HCT116 (cell line): ENCODE results near the gene TMEM141. TPM values are rescaled to one million over a fixed set of nuclear protein-coding genes. Genes with fewer than 3 reads are reported as not detected.

Experiments used
- ATAC-seq: fragments of 200-7000 bp; cut with Tn5 transposase; 2 replicates; pipeline ENCODE4 v1.9.1; 2020; ENCODE audit warnings: mild to moderate bottlenecking, moderate library complexity
- BruUV-seq: library from RNA; stranded (reverse); fragments of 400-500 nt; replicated peaks from 2 replicates; lab custom pipeline; 2021; lab: Mats Ljungman, UMichigan
- CTCF ChIA-PET: fragments of 300-600 bp; sonication (Branson Sonifier 250); formaldehyde crosslinking; loops from one replicate; lab custom pipeline; 2021; ENCODE audit warnings: antibody characterized with exemption; lab: Charles Lee
- POLR2A ChIA-PET: fragments of 300-600, 350-600 bp; sonication (Branson Sonifier 250); formaldehyde crosslinking; loops from one replicate; lab custom pipeline; 2021; ENCODE audit warnings: antibody characterized with exemption; lab: Charles Lee
- RAD21 ChIA-PET, 2 experiments: fragments of 300-600 bp; sonication (Branson Sonifier 250); formaldehyde crosslinking; loops; one replicate each; lab custom pipeline; 2023; ENCODE audit warnings: low total read pairs in 2 of 2; ENCODE audit not compliant: uncharacterized antibody in 2 of 2, unreplicated experiment in 2 of 2, low non-redundant PET in 1 of 2; lab: Charles Lee
- DNase-seq: peaks from one replicate; pipeline ENCODE4 v3.0.0-alpha.2; 2010; ENCODE audit warnings: low read depth, low spot score
- H2AFZ ChIP-seq: fragments of 200-600 bp; shearing (Covaris generic), sonication (generic); 2 replicates; pipeline ENCODE4 v1.6.1; 2017; ENCODE audit warnings: low read depth, mixed run types, mixed read lengths, antibody characterized with exemption, low read length; ENCODE audit not compliant: poor library complexity, severe bottlenecking
- H3K27ac ChIP-seq: 2 replicates; pipeline ENCODE4 v1.5.1; 2012; ENCODE audit warnings: low read depth, low read length
- H3K27me3 ChIP-seq: fragments of 200-600 bp; sonication (generic); 2 replicates; pipeline ENCODE4 v1.6.1; 2016; ENCODE audit warnings: mixed run types, low read length, mixed read lengths; ENCODE audit not compliant: insufficient read depth
- H3K36me3 ChIP-seq, 2 experiments: fragments of 200-500 bp in 1 of 2; fragments of 200-600 bp in 1 of 2; sonication (Bioruptor generic) in 1 of 2; sonication (generic) in 1 of 2; 2 replicates each; pipeline versions ENCODE4 v1.5.1 to v1.6.1; 2014 to 2016; ENCODE audit warnings: low read length in 2 of 2, inconsistent platforms in 1 of 2, mixed read lengths in 1 of 2, mixed run types in 1 of 2; ENCODE audit not compliant: insufficient read depth in 2 of 2, control insufficient read depth in 1 of 2
- H3K4me1 ChIP-seq, 2 experiments: fragments of 200-600 bp in 1 of 2; sonication (generic) in 1 of 2; 2 replicates each; pipeline versions ENCODE4 v1.5.1 to v1.6.1; 2012 to 2017; ENCODE audit warnings: low read length in 2 of 2, inconsistent platforms in 1 of 2, mild to moderate bottlenecking in 1 of 2, mixed read lengths in 1 of 2, mixed run types in 1 of 2, moderate library complexity in 1 of 2; ENCODE audit not compliant: insufficient read depth in 2 of 2, control insufficient read depth in 1 of 2
- H3K4me2 ChIP-seq: fragments of 200-600 bp; sonication (generic); 2 replicates; pipeline ENCODE4 v1.6.1; 2017; ENCODE audit warnings: mixed run types, low read length, mixed read lengths
- H3K4me3 ChIP-seq, 2 experiments: fragments of 200-600 bp in 1 of 2; sonication (generic) in 1 of 2; replicated peaks in 1 of 2; 2 replicates each; pipeline ENCODE4 v1.5.1; 2011 to 2016; ENCODE audit warnings: low read length in 2 of 2, control low read depth in 1 of 2, low read depth in 1 of 2, mild to moderate bottlenecking in 1 of 2, mixed read lengths in 1 of 2, mixed run types in 1 of 2
- H3K79me2 ChIP-seq: fragments of 200-600 bp; sonication (generic); 2 replicates; pipeline ENCODE4 v1.6.1; 2017; ENCODE audit warnings: mild to moderate bottlenecking, mixed run types, low read length, moderate library complexity, mixed read lengths; ENCODE audit not compliant: insufficient read depth
- H3K9ac ChIP-seq: fragments of 200-600 bp; sonication (generic); 2 replicates; pipeline ENCODE4 v1.6.1; 2016; ENCODE audit warnings: low read length, mixed read lengths
- H3K9me2 ChIP-seq: fragments of 200-600 bp; sonication (generic), shearing (Covaris generic); 2 replicates; pipeline ENCODE4 v1.6.1; 2017; ENCODE audit warnings: mixed run types, mild to moderate bottlenecking, moderate library complexity; ENCODE audit not compliant: insufficient read depth
- H3K9me3 ChIP-seq, 2 experiments: fragments of 200-500 bp in 1 of 2; fragments of 200-600 bp in 1 of 2; sonication (Bioruptor generic) in 1 of 2; sonication (generic) in 1 of 2; 2 replicates each; pipeline ENCODE4 v1.6.1; 2014 to 2017; ENCODE audit warnings: low read length in 2 of 2, mixed read lengths in 2 of 2, inconsistent platforms in 1 of 2, low read depth in 1 of 2, mild to moderate bottlenecking in 1 of 2, mixed run types in 1 of 2, moderate library complexity in 1 of 2; ENCODE audit not compliant: control insufficient read depth in 1 of 2, insufficient read depth in 1 of 2
- H4K20me1 ChIP-seq: fragments of 200-600 bp; sonication (generic), shearing (Covaris generic); 2 replicates; pipeline ENCODE4 v1.6.1; 2017; ENCODE audit warnings: mixed run types, mild to moderate bottlenecking, moderate library complexity; ENCODE audit not compliant: insufficient read depth
- CBX3 ChIP-seq: IDR thresholded peaks from 2 replicates; pipeline ENCODE4 v1.6.1; 2012; ENCODE audit warnings: low read depth
- CEBPB ChIP-seq: IDR thresholded peaks from 2 replicates; pipeline ENCODE4 v1.6.1; 2012; ENCODE audit warnings: low read depth
- EGR1 ChIP-seq: IDR thresholded peaks from 2 replicates; pipeline ENCODE4 v1.6.1; 2012; ENCODE audit warnings: low read depth
- ELF1 ChIP-seq: IDR thresholded peaks from 2 replicates; pipeline ENCODE4 v1.6.1; 2012; ENCODE audit warnings: low read depth, borderline replicate concordance
- EZH2phosphoT487 ChIP-seq: fragments of 200-600 bp; IDR thresholded peaks from 2 replicates; pipeline ENCODE4 v1.6.1; 2018; ENCODE audit warnings: antibody characterized with exemption, borderline replicate concordance
- FOSL1 ChIP-seq: IDR thresholded peaks from 2 replicates; pipeline ENCODE4 v1.6.1; 2012; ENCODE audit warnings: low read depth
- JUND ChIP-seq: IDR thresholded peaks from 2 replicates; pipeline ENCODE4 v1.6.1; 2012
- POLR2AphosphoS5 ChIP-seq: IDR thresholded peaks from 2 replicates; pipeline ENCODE4 v1.6.1; 2011; ENCODE audit warnings: mild to moderate bottlenecking, low read depth, low read length, moderate library complexity
- RAD21 ChIP-seq: IDR thresholded peaks from 2 replicates; pipeline ENCODE4 v1.6.1; 2012; ENCODE audit warnings: low read depth, mild to moderate bottlenecking
- SIN3A ChIP-seq: IDR thresholded peaks from 2 replicates; pipeline ENCODE4 v1.6.1; 2012; ENCODE audit warnings: low read depth
- SRF ChIP-seq: IDR thresholded peaks from 2 replicates; pipeline ENCODE4 v1.6.1; 2012; ENCODE audit warnings: low read depth
- TCF7L2 ChIP-seq: IDR thresholded peaks from 2 replicates; pipeline ENCODE4 v1.7.0; 2011; ENCODE audit warnings: borderline replicate concordance, inconsistent platforms; ENCODE audit not compliant: insufficient read depth, insufficient read length; ENCODE audit errors: extremely low read depth
- ZNF274 ChIP-seq: fragments of 200-500 bp; sonication (Bioruptor generic); IDR thresholded peaks from 2 replicates; pipeline ENCODE4 v1.6.1; 2014; ENCODE audit warnings: mild to moderate bottlenecking, low read depth, low read length, inconsistent platforms
- intact Hi-C: fragments of 100-400 bp; cut with micrococcal nuclease; formaldehyde crosslinking; loops from 2 replicates; pipeline ENCODE4 v1.10.0; 2022
- total RNA-seq: library from RNA; stranded (reverse); gene quantifications from one replicate; pipeline ENCODE4 v1.2.1, GENCODE V29; 2021; ENCODE audit not compliant: unreplicated experiment
- TF ChIP-seq, protein P1 (sequence below): IDR thresholded peaks from 2 replicates; pipeline ENCODE4 v1.6.1; 2012; ENCODE audit warnings: low read depth

The TMEM141 gene
- total RNA-seq, 1 experiment from 2014 or later, result 73.6 TPM

DNA sequence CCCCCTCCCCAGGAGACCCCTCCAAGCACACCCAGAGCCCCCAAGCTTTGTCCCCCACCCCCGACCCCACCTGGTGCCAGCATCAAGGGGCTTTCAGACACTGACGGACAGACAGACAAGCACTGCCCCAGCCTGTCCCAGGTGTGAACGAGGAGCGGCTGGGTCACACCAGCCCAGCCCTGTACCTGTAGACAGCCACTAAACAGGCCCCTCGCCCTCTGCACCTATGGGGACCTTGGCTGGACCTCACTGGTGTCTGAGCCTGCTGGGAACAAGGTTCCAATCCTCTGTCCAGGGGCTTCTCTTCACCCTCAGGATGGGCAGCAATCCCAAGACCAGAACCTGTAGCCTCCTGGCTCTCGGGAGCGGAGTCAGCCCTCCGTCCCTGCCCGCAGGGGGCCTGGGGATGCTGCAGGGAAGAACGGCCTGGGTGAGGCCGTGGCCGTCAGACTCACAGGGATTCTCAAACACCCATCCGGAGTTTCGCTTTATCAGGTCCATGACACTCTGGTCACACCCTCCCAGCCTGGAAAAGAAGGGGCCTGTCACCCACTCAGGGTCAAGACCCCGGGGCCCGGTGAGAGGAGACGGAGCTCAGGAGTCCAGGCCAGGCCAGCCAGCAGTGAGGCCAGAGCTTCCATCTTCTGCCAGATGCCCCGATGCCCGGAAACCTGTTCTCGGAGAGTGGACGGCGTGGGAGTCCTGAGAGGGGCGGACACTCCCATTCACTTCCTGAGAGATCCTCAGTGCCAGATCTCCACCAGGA, 45.6 kb upstream of the TMEM141 start:
- intact Hi-C loops, result no loop called here

More for the DNA sequence above, 45.6 kb upstream of the TMEM141 start:
- no peak overlapping the region for H3K4me2 ChIP-seq
- H3K36me3 ChIP-seq, result no peaks in the 10 kb centered on the region
- TF ChIP-seq EGR1 (no peak), ZNF274 (no peak), FOSL1 (no peak), ELF1 (no peak), CBX3 (no peak), CEBPB (no peak), JUND (no peak), EZH2phosphoT487 (no peak), SIN3A (no peak), SRF (no peak), POLR2AphosphoS5 (no peak), RAD21 (no peak), TCF7L2 (no peak)
- TF ChIP-seq, protein P1, sequence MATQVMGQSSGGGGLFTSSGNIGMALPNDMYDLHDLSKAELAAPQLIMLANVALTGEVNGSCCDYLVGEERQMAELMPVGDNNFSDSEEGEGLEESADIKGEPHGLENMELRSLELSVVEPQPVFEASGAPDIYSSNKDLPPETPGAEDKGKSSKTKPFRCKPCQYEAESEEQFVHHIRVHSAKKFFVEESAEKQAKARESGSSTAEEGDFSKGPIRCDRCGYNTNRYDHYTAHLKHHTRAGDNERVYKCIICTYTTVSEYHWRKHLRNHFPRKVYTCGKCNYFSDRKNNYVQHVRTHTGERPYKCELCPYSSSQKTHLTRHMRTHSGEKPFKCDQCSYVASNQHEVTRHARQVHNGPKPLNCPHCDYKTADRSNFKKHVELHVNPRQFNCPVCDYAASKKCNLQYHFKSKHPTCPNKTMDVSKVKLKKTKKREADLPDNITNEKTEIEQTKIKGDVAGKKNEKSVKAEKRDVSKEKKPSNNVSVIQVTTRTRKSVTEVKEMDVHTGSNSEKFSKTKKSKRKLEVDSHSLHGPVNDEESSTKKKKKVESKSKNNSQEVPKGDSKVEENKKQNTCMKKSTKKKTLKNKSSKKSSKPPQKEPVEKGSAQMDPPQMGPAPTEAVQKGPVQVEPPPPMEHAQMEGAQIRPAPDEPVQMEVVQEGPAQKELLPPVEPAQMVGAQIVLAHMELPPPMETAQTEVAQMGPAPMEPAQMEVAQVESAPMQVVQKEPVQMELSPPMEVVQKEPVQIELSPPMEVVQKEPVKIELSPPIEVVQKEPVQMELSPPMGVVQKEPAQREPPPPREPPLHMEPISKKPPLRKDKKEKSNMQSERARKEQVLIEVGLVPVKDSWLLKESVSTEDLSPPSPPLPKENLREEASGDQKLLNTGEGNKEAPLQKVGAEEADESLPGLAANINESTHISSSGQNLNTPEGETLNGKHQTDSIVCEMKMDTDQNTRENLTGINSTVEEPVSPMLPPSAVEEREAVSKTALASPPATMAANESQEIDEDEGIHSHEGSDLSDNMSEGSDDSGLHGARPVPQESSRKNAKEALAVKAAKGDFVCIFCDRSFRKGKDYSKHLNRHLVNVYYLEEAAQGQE, result no peak
- H3K9me2 ChIP-seq, result no peaks in the 10 kb centered on the region
- ChIA-PET RAD21 (no interaction called here), POLR2A (interaction anchor here (1.0 kb wide), 1 partner anchor 17 kb away, joined by 3 read pairs; no protein-coding TSS in a partner anchor), CTCF (interaction anchor here (0.7 kb wide), 1 partner anchor 43 kb away, joined by 3 read pairs; no protein-coding TSS in a partner anchor)
- H3K4me3 ChIP-seq, result no peak overlapping the region
- DNase-seq (no peak), ATAC-seq (no peak)
- no peaks in the 10 kb centered on the region for H3K9me3 ChIP-seq
- no peaks in the 10 kb centered on the region for H4K20me1 ChIP-seq
- H3K4me1 ChIP-seq, result no peaks in the 10 kb centered on the region
- no peaks in the 10 kb centered on the region for H3K27me3 ChIP-seq
- no peak overlapping the region for H2AFZ ChIP-seq
- no peak overlapping the region for H3K27ac ChIP-seq
- BruUV-seq, result no TSS peak
- no peaks in the 10 kb centered on the region for H3K79me2 ChIP-seq
- H3K9ac ChIP-seq, result no peak overlapping the region
